ENCODE data around the gene VASH1.

- TF ChIP-seq POLR2A (IDR thresholded peaks at IDR 0.05) (no peak), CTCF (IDR thresholded peaks at IDR 0.05) (no peak), POLR2AphosphoS5 (IDR thresholded peaks at IDR 0.05) (no peak), EP300 (IDR thresholded peaks at IDR 0.05) (no peak)
Measured at GRCh38 chr14:76763096-76764041, 2.1 kb downstream of the VASH1 start.

Measured in gastroesophageal sphincter (tissue), 3 donors.